Activated T-cell treated with anti-CD3 and anti-CD28 coated beads for 1 hour (primary cell): ENCODE measurements around the gene ARHGAP22.

Experiments
- DNase-seq: peaks from one replicate; pipeline ENCODE4 v3.0.0-alpha.2; 2020; ENCODE audit warnings: low read depth

The ARHGAP22 gene

DNA sequence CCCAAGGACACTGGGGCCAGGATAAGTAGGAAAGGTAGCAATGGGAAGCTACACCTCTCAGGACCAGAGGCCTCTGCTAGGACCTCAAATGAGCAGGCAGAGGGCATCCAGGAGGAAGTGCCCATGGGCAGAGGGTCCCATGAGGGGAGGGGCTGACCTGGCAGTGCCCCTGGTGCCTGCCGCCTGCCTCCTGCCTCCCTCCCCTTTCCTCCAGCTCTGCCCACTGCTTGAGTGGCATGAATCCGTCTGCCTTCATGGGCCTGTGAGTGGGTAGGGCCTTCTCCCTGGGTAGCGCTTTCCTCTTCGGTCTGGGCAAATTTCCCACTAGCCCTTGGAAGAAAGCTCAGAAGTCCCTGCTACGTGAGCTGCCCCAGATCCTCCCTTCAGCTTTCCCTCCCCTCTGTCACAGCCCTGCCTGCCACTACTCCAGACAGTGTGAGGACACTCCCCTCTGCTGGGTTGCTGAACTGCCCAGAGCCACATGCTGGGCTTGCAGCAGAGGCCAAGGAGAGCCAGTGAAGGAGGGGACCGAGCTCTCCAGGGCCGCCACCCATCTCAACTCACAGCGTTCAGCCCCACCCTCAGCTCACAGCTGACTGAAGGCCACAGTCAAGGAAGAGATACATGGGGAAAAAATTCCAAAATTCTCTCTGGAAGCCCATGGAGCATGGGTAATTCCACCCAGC is 141.4 kb downstream of the ARHGAP22 start:
- no peak for DNase-seq

GRCh38 chr10:48462482-48463020 is 142.3 kb downstream of the ARHGAP22 start:
- no peak for DNase-seq

GRCh38 chr10:48461623-48462481 is 143.0 kb downstream of the ARHGAP22 start:
- no peak for DNase-seq

DNA sequence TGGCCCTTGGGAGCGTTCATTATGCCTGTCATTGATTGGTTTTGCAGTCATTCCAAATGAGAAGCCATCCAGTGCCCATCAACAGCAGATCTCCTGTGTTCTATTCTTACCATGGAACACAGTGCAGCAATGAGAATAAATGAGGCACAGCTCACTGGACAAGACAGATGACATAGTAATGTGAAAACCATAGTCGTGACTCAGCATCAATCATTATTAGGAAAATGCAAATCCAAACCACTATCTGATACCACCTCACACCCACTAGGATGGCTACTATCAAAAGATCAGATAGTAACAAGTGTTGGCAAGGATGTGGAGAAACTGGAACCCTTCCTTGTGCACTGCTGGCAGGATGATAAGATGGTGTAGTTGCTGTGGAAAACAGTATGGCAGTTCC is 144.7 kb downstream of the ARHGAP22 start:
- DNase-seq: no peak

DNA sequence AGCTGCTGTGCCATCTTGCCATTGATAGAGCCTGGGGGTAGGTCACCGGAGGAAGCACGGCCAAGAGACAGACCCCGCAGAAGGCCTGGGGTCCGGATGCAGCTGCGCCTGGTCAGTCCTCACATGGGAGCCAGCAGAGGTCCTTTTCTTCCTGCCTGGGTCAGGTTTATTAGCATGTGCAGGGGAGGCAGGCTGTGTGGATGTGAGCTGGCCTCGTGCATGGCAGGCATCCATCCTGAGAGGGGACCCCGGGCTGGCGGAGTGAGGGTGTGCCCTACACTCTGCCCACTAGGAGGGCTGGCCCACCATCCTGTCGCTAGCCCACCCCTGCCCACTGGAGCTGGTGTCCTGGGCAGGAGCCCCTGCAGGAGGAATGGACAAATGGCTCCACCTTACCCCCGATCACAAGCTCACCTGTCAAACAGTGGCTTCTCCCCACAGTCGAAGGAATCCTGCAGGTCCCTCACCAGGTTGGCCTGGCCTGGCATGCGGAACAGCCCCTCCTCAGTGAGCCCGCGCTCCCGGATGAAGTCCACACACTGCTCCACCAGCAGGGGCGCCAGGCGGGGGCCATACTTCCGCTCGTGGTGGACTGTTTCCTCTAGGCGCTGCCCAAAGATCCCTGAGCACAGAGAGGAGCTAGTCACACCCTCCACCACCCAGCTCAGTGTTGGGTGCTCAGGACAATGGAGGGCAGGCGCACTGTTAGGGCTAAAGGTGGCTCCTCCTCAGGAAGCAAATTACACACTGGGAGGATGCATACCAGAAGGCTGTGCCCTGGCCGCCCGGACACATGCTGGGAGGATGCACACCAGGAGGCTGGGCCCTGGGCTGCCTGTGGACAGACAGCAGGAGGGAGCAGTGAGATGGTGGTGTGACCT is 145.4 kb downstream of the ARHGAP22 start:
- DNase-seq: no peak

DNA sequence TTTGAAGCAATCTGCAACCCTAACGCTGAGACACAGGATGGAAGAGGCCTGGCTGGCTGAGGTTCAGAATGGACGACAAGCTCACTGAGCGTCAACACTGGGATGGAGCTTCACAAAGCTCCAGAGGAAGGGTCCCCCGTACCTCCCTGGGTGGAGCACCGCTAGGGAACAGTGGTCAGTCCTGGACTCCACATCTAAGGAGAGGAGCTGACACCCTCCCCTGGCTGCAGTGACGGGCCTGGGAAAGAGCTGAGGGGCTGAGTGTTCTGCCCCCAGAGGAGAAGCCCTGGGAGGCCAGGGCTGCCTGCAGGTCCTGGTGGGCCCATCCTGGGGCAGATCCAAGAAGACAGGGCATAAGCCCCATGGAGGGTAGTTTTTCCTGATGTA is 146.2 kb downstream of the ARHGAP22 start:
- no peak for DNase-seq

- no peak for DNase-seq
Observed at GRCh38 chr10:48457949-48458661, 146.8 kb downstream of the ARHGAP22 start.

DNA sequence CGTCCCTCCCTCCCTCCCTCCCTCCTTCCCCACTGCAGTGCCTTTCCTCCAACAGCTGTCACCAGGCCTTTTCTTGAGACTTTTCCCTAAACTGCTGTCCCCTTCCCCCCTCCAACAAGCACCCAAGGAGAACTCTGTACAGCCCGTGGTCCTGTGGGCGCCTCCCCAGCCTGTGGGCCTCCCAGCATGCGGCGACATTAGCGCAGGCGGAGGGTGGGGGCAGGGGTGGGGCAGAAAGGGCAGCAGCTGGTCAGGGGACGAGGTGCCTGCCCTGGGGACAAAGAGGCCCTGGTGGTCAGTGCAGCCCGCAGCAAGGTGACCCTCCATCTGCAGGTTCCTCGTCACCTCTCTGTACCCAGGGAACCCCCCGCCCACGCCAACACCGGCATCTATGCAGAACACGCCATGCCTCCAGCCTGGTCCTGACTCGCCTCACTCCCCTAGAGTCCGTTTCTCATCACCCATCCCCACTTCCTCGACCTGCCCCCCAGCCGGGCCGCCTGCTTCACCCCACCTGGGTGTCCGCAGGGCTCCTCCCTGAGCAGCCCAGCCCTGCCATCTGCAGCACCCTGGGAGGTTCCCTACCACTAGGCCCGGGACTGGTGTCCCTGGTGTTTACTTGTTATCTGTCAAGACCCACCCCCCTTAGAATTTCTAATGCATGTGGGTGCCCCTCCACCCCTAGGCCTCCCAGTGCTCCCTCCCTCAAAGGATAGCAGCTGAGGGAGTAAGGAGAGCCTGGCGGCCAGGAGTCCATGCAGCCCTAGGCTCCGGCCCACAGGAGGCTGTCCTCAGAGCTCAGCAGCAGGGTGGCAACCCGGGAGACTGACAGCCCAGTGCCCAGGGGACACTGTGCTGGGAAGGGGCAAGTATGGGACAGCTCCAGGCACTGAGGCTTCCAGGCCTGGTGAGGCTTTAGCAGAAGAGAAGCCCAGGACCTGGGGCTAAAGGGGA is 147.8 kb downstream of the ARHGAP22 start:
- no peak for DNase-seq

DNA sequence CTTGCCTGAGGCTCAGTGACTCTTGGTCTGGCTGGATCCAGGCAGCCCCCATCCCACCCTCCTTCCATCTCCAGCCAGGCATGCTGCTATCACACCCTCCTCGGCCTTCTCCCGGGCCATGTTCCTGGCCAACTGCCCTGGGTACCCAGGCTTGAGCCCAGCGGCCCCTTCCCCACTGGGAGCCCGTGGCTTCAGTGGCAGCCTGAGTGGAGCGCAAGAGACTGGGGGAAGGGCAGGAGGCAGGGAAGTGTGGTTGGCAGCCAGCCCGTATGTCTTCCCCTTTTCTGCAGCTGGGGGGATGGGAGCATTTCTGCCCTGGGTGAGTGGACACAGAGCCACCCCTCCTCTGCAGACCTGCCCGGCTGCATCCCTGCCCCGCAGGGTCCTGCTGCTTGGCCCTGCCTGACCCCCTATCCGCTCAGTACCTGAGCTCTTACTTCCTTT is 148.5 kb downstream of the ARHGAP22 start:
- no peak for DNase-seq

GRCh38 chr10:48455392-48456151 is 149.3 kb downstream of the ARHGAP22 start:
- no peak for DNase-seq

DNA sequence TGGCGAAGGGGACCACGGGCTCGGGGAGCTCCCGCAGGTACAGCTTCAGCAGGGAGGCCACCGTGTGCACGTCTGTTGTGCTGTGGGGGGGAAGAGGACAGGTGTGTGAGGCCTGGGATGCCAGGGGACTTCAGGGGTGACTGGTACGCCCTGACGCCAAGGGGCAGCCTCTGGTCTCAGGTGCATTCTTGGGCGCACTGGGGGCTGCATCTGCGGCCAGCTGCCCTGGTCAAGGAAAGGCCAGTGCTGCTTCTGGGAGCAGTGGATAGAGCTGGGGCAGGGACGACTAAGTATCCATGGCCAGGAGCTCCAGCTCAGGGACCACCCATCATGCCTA is 149.8 kb downstream of the ARHGAP22 start:
- DNase-seq: no peak

DNA sequence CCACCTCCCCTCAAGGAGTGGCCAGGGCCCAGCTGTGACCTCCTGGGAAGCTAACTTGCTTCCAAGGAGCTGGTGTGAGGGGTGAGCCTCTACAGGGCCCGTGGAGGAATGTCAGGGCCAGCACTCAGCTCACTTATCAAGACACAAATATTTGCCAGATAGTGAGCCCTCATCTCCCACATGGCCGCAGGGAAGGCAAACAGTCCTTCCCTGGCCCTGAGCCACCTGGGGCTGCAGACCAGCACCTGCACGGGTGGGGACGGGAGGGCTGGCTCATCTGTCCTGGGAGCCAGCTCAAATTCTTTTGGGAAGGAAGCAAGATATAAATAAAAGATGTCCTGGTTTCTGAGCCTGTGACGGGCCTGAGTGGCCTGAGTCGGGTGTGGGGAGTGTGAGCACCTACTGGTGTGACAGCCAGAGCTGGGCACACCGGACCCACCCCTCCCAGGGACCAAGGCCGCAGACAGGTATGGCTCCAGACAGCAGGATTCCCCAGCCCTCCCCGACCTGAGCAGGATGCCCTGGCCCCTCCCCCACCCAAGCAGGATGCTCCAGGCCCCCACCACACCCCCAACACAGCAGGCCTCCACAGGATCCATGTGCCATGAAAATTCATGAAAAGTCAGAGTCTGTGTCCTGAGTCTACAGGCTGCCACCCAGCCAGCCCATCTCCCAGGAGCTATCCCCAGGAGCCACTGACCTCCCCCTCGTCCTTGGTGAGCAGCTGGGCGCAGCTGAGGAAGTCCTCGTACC is 150.4 kb downstream of the ARHGAP22 start:
- DNase-seq: no peak

DNA sequence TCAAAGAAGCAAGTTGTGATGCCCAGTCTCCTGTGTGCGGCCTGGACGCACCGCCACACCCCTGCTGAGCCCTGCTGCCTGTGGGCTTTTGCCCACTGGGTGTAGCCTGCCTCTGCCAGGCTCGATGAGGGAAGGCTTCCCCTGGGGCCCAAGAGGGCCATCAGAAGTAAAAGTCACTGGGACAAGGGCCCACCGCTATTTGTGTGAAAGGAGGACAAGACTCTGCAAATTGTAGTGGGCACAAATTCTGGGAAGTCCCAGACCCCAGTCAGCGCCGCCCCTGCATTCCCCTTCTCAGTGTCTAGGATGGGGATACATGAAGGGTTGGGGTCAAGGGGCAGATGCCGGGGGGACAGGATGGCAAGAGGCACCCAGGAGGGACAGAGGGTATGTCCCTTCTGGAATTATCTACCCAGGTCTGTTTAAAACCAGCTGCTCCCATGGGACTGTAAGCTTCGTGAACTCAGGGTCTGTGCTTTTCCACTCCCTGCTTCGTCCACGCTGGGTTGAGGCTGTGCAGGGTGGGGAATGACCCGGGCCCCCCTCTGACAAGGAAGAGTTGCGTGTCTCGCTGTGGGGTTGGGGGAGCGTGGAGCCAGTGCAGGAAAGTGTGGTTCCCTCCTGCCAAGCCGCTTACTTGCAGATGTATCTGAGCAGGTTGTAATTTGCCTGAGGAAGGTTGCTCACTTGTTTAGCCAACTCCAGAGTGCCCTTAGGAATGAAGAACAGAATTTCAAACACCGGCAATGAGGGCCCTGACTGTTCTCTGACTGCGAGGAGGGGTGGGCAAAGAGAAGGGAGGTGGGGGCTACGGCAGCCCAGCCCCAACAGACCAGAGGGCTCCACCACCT is 151.2 kb downstream of the ARHGAP22 start:
- no peak for DNase-seq

DNA sequence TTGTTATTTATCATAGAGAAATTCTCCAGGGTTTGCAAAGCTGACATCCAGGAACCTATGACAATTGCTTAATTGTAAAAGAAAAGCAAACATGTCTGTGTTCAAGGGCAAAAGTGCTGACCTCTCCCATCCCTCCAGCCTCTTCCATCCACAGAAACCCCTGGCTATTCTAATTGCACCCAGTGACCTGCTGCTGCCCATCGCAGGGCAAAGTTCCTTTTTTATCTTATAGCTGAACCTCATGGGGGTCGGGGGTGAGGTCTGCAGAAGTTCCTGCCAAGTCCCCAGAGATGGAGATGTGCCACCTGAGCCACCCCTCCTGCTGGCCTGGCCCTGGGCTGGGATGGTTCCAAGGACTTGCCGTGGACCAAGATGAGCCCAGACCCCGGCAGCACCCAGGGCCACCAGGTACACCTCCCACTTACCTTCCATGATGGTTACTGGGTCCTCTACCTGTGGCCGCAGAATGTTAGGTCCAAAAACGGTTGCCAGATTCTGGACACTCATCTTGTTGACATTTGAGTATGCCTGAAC is 151.9 kb downstream of the ARHGAP22 start:
- no peak for DNase-seq

GRCh38 chr10:48451969-48452878 is 152.6 kb downstream of the ARHGAP22 start:
- no peak for DNase-seq

DNA sequence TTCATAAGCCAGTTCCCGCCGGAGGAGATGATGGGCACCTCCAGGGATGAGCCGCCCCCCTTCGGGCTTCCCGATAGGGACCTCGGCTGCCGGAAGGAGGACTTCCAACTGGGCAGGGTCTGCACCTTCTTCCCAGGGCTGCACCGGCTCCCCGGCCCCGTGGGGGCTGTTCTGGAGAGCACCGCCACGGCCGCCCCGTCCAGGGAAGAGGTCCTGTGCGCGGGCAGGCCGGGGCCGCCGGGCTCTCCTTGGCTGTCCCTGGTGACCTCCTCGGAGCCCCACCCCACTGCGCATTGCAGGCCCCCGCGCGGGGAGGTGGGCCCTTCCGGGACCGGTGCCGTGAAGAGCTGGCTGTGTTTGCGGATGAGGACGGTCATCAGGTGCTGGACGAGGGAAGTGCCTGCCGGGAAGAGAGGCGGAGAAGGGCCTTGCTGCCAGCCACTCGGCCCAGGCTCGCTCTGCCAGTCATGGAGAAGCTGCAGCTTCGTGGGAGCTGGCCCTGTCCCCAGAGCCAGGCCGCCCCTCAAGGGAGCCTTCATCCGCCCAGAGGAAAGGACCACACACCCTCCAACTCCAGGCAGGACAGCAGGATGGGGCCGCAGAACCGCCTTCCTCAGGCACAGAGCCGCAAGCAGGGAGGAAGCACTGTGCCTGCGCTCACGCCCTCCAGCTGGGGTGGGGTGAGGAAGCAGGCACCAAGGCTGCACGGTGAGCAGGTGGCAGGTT is 154.0 kb downstream of the ARHGAP22 start:
- DNase-seq: no peak
